Loucy (cell line): ENCODE measurements around the gene CD82.

ENCODE experiments used
- CTCF ChIP-seq: fragments of 200-600 bp; sonication (generic); conservative IDR thresholded peaks from 2 replicates; pipeline ENCODE4 v1.5.1; 2014; ENCODE audit warnings: mild to moderate bottlenecking, antibody characterized with exemption, low read length
- EZH2phosphoT487 ChIP-seq: fragments of 200-600 bp; IDR thresholded peaks from 2 replicates; pipeline ENCODE4 v1.6.1; 2018; ENCODE audit warnings: antibody characterized with exemption, mild to moderate bottlenecking, moderate library complexity, borderline replicate concordance

DNA sequence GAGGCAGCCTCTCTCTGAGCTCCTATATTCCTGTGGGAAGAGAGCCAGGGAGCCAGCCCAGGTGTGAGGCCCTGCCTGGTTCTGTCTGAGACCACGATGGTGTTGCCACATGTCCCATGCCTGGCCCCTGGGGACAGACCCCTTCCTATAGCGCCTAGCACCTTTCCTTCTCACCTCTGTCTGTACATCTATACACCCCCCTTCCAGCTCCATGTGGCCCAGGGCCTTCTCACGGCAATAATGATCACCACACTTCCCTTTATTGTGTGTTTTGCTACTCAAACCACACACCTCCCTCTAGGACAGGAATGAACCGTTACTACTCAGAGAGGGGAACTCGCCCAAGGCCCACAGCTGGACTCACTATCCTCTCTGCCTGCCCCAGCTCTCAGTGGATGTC lies 12.8 kb downstream of the CD82 start:
- TF ChIP-seq CTCF (no peak), EZH2phosphoT487 (no peak)
